ENCODE measurements around the gene CALHM3.
"Not testable (repeated sequence)": the region's sequence is repeated elsewhere in the genome, so short reads cannot be mapped to it uniquely, and the experiment has no call there.

Gene CALHM3, protein sequence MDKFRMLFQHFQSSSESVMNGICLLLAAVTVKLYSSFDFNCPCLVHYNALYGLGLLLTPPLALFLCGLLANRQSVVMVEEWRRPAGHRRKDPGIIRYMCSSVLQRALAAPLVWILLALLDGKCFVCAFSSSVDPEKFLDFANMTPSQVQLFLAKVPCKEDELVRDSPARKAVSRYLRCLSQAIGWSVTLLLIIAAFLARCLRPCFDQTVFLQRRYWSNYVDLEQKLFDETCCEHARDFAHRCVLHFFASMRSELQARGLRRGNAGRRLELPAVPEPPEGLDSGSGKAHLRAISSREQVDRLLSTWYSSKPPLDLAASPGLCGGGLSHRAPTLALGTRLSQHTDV

DNA sequence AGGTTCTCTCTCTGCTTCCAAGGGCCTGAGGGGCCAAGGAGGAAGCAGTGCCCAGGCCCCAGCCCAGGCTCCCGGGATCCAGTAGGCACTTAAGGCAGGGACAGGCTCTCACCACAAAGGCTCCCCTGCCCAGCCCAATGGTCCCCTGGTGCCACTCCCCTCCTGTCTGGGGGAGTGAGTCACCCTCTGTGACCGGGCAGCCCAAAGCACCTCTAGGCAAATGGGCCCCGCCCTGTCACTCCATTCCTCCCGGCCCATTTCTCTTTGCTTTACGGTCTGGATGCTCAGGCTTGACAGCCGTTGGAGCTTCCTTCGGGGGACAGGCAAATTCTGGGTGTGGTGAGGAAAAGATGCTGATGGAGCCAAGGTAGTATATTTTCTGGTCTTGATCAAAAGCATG lies at the start of gene CALHM3:
TSS of gene CALHM3 (minus strand) at position 106 of the 400 bp plus-strand sequence. CDS start 208 bp downstream, outside the sequence.
- DNase-seq (ENCODE audit: low read depth), result no peak
- TF ChIP-seq, protein P1, sequence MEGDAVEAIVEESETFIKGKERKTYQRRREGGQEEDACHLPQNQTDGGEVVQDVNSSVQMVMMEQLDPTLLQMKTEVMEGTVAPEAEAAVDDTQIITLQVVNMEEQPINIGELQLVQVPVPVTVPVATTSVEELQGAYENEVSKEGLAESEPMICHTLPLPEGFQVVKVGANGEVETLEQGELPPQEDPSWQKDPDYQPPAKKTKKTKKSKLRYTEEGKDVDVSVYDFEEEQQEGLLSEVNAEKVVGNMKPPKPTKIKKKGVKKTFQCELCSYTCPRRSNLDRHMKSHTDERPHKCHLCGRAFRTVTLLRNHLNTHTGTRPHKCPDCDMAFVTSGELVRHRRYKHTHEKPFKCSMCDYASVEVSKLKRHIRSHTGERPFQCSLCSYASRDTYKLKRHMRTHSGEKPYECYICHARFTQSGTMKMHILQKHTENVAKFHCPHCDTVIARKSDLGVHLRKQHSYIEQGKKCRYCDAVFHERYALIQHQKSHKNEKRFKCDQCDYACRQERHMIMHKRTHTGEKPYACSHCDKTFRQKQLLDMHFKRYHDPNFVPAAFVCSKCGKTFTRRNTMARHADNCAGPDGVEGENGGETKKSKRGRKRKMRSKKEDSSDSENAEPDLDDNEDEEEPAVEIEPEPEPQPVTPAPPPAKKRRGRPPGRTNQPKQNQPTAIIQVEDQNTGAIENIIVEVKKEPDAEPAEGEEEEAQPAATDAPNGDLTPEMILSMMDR (conservative IDR thresholded peaks at IDR 0.05; ENCODE audit: low read length), result no peak
- no peak within 1 kb of the TSS for H3K4me3 ChIP-seq (ENCODE audit: low read length)

DNA sequence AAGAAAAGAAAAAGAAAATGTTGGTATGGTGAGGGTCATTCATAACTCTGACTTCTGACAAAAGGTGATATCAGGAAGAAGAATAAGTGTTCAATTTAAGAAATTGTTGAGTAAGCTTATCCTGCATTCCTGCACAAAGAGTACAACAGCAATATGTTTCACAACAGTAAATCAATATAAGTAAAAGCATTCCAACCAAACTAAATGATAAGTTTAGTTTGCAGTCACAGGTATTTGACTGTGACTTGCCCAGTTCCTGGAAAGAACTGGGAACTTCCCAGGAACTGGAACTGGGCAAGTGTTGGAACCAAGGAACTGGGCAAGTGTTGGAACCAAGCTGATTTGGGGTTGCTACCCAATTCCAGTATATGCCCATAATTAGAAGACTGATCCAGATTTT lies 49.5 kb upstream of the CALHM3 start:
- no peak for DNase-seq (ENCODE audit: low read depth)
- H3K4me3 ChIP-seq (ENCODE audit: low read length), result no peak overlapping the region
- TF ChIP-seq, protein P1 (conservative IDR thresholded peaks at IDR 0.05; ENCODE audit: low read length), result no peak

DNA sequence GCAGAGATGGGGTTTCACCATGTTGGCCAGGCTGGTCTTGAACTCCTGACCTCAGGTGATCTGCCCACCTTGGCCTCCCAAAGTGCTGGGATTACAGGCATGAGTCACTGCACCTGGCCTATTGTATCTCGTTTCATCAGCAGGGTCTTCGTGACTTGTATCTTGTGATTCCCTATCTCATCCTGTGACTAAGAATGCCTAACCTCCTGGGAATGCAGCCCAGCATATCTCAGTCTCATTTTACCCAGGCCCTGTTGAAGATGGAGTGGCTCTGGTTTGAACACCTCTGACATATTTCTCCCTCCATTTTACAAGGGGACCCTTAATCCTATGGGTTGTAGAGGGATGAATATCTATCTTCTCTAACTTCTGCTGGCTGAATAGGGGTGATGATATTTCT lies 48.4 kb upstream of the CALHM3 start:
- H3K4me3 ChIP-seq (ENCODE audit: low read length), result not testable (repeated sequence)
- peak; percentile 19 for DNase-seq (ENCODE audit: low read depth)

DNA sequence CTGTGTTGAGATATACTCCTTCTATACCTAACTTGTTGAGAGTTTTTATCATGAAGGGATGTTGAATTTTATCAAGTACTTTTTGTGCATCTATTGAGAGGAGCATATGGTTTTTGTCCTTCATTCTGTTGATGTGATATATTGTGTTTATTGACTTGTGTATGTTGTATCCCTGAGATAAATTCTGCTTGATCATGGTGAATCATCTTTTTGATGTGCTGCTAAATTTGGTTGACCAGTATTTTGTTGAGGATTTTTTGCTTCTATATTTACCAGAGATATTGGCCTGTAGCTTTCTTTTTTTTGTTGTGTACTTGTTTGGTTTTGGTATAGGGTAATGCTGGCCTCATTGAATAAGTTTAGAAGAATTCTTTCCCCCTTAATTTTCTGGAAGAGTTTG lies 46.9 kb upstream of the CALHM3 start:
- H3K4me3 ChIP-seq (ENCODE audit: low read length), result no peak overlapping the region
- DNase-seq (ENCODE audit: low read depth), result no peak
- TF ChIP-seq, protein P1 (conservative IDR thresholded peaks at IDR 0.05; ENCODE audit: low read length), result no peak

DNA sequence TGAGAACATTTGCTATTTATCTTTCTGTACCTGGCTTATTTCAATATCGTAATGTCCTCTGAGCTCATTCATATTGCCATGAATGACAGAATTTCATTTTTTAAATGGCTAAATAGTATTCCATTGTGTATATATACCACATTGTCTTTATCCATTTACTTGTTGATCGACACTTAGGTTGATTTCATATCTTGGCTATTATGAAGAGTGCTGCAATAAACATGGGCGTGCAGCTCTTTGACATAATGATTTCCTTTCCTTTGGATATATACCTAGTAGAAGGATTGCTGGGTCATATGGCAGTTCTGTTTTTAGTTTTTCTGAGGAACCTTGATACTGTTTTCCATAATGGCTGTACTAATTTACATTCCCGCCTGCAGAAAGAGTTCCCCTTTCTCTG lies 44.6 kb upstream of the CALHM3 start:
- no peak for DNase-seq (ENCODE audit: low read depth)
- TF ChIP-seq, protein P1 (conservative IDR thresholded peaks at IDR 0.05; ENCODE audit: low read length), result no peak
- H3K4me3 ChIP-seq (ENCODE audit: low read length), result no peak overlapping the region

DNA sequence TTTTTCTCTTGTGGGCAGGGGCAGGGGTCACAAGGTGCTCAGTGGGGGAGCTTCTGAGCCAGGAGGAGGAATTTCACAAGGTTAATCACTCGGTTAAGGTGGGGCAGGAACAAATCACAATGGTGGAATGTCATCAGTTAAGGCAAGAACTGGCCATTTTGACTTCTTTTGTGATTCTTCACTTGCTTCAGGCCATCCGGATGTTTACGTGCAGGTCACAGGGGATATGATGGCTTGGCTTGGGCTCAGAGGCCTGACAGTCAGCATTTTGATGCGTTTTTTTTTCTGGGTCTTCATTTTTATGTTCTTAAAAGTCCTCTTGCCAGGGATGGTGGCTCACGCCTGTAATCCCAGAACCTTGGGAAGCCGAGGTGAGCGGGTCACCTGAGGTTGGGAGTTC lies 43.0 kb upstream of the CALHM3 start:
- not testable (repeated sequence) for DNase-seq (ENCODE audit: low read depth); H3K4me3 ChIP-seq (ENCODE audit: low read length)

DNA sequence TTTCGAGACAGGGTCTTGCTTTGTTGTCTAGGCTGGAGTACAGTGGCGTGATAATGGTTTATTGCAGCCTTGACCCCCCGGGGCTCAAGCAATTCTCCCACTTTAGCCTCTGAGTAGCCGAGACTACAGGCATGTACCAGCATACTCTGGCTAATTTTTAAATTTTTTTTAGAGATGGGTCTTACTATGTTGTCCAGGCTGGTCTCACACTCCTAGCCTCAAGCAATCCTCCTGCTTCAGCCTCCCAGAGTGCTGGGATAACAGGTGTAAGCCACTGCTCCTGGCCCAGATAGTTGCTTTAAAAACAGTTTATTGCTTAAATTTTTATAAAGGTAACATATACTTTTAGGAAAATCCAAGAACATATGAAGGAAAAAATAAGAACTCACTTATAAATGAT lies 40.8 kb upstream of the CALHM3 start:
- DNase-seq (ENCODE audit: low read depth), result no peak
- TF ChIP-seq, protein P1 (conservative IDR thresholded peaks at IDR 0.05; ENCODE audit: low read length), result no peak
- H3K4me3 ChIP-seq (ENCODE audit: low read length), result no peak overlapping the region

DNA sequence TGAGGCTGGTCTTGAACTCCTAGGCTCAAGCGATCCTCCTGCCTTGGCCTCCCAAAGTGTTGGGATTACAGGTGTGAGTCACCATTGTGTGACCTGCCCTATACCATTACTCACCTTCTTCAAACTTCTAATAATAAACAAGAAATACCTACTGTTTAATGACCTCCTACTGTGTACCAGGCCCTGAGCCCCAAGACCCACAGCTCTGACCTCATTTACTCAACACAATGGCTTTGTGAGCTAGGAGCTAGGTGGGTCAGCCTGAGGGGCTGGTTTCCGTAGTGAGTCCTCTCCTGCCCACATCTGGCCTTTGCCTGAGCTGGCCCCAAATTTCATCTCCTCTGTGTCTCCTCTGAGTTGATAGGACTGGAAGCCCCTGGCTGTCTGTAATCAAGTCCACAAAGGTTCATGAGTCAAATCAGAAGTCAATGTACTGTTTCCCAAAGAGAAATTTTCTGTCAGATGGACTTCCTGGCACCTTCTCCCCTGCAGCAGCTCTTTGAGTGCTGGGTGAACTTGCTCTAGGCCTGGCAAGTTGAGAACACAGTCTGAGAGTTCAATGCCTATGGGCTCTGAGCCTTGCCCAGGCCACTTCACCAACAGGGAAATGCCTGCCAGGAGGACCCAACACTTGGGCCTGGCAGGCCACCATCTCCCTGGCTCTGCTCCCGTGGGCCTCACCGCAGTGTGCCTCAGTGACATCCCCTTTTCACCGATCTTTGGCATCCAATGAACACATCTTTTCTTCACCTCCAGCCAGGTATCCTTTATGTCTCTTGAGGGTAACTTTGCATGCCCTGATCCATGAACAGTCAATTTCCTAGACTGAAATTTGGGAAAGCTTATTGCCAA lies 38.4 kb upstream of the CALHM3 start:
- DNase-seq (ENCODE audit: low read depth), result no peak
- no peak overlapping the region for H3K4me3 ChIP-seq (ENCODE audit: low read length)
- TF ChIP-seq, protein P1 (conservative IDR thresholded peaks at IDR 0.05; ENCODE audit: low read length), result no peak
